ENCODE results near the gene FAIM. TPM values are rescaled to one million over a fixed set of nuclear protein-coding genes. Genes with fewer than 3 reads are reported as not detected.
"Not testable (repeated sequence)": the region's sequence is repeated elsewhere in the genome, so short reads cannot be mapped to it uniquely, and the experiment has no call there.

The FAIM gene
- polyA plus RNA-seq, 2 of the 4 experiments (the other 2 are of a cell fraction), result 13.7 to 20.8 TPM

GRCh38 chr3:138600100-138600745 is 8.3 kb upstream of the FAIM start:
- no peak for ATAC-seq
- H3K4me2 ChIP-seq, result no peak overlapping the region
- no peak for DNase-seq (ENCODE audit: low read depth in 1 of 2, low spot score in 1 of 2)
- no peak overlapping the region; a peak in 1 of 6 replicates for H3K27ac ChIP-seq
- ChIA-PET POLR2A (no interaction called here), CTCF (interaction anchor here (0.6 to 14.6 kb wide), 2 partner anchors 9 to 318 kb away, joined by 3 to 224 read pairs; no protein-coding TSS in a partner anchor)
- TF ChIP-seq FOSB (CRISPR knock-in tag; IDR thresholded peaks at IDR 0.05), result no peak
- TF ChIP-seq HEYL (CRISPR knock-in tag; IDR thresholded peaks at IDR 0.05), result no peak
- no peak for TF ChIP-seq ZC3H11A (IDR thresholded peaks at IDR 0.05)
- no peak for TF ChIP-seq HMGXB4 (CRISPR knock-in tag; IDR thresholded peaks at IDR 0.05; ENCODE audit: borderline replicate concordance)
- no peak overlapping the region for H3K4me3 ChIP-seq
- no peak for FAIRE-seq
- H3K4me1 ChIP-seq, result peaks cover 11% of the 10 kb centered on the region; the same call in 2 of the 3 replicates
- WGBS (ENCODE audit: missing lambda C conversion rate), result 67% methylated on average over 8 of the region's 8 CpGs
- 0 out of 3 replicates have a peak, but pooled peaks cover 2% of the 10 kb centered on the region for H3K9me3 ChIP-seq

DNA sequence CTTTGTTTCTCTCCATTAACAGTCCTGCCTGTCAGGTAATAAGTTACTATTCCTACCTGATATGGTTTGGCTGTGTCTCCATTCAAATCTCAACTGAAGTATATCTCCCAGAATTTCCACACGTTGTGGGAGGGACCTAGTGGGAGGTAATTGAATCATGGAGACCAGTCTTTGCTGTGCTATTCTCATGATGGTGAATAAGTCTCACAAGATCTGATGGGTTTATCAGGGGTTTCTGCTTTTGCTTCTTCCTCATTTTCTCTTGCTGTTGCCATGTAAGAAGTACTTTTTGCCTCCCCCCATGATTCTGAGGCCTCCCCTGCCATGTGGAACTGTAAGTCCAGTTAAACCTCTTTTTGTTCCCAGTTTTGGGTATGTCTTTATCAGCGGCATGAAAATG is 6.9 kb upstream of the FAIM start:
- H3K4me1 ChIP-seq, result peaks cover 11% of the 10 kb centered on the region; the same call in 2 of the 3 replicates
- ATAC-seq; DNase-seq (ENCODE audit: low read depth in 1 of 2, low spot score in 1 of 2); H3K27ac ChIP-seq; H3K4me3 ChIP-seq; FAIRE-seq; H3K9me3 ChIP-seq; CTCF ChIA-PET; H3K4me2 ChIP-seq; POLR2A ChIA-PET: not testable (repeated sequence)
- 55% methylated on average over 2 of the region's 2 CpGs for WGBS (ENCODE audit: missing lambda C conversion rate)

DNA sequence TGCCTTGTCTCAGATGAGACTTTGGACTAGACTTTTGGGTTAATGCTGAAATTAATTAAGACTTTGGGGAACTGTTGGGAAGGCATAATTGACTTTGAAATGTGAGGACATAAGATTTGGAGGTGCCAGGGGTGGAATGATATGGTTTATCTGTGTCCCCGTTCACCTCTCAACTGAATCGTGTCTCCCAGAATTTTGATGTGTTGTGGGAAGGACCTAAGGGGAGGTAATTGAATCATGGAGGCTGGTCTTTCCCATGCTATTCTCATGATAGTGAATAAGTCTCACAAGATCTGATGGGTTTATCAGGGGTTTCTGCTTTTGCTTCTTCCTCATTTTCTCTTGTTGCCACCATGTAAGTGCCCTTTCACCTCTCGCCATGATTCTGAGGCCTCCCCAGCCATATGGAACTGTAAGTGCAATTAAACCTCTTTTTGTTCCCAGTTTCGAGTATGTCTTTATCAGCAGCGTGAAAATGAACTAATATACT is 4.4 kb upstream of the FAIM start:
- DNase-seq (ENCODE audit: low read depth in 1 of 2, low spot score in 1 of 2); POLR2A ChIA-PET; H3K4me1 ChIP-seq; H3K4me3 ChIP-seq; ATAC-seq; H3K9me3 ChIP-seq; H3K27ac ChIP-seq; FAIRE-seq; H3K4me2 ChIP-seq: not testable (repeated sequence)
- CTCF ChIA-PET, result interaction anchor here (2.0 kb wide), 1 partner anchor 312 kb away, joined by 17 read pairs; no protein-coding TSS in a partner anchor
- WGBS (ENCODE audit: missing lambda C conversion rate), result 84% methylated on average over 5 of the region's 5 CpGs

DNA sequence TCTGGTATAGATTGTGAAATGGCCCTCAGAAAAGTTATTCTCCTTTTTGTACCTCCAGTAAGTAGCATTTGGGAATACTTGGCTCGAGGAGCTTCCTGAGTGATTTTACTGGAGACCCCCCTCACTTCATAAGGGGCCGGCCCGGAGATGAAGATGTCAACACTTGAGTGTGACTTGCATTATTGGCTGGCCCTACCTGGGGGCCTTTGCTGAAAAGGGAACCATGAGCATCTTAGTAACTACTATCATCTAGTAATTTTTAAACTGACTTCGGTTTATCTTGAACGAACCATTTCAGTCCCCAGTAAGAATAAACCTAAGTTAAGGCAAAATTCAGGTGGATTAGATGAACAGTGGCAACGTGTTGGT is 1.3 kb downstream of the FAIM start:
- POLR2A ChIA-PET, result interaction anchor here (1.0 kb wide), 1 partner anchor 16 kb away, joined by 8 read pairs; the partner anchor contains the start of gene CEP70
- ATAC-seq (no peak), FAIRE-seq (no peak)

GRCh38 chr3:138615462-138615861 is 6.9 kb downstream of the FAIM start:
- POLR2A ChIA-PET, result no interaction called here
- Histone ChIP-seq H3K27ac (no peak overlapping the region), H3K4me2 (no peak overlapping the region), H3K4me1 (no peaks in the 10 kb centered on the region), H3K4me3 (no peak overlapping the region), H3K9me3 (no peaks in the 10 kb centered on the region)
- FAIRE-seq (no peak), DNase-seq (ENCODE audit: low read depth in 1 of 2, low spot score in 1 of 2) (no peak), ATAC-seq (no peak)
- CTCF ChIA-PET, result no interaction called here
- WGBS (ENCODE audit: missing lambda C conversion rate), result 75% methylated on average over 1 of the region's 1 CpG
- TF ChIP-seq NR3C1 (IDR thresholded peaks at IDR 0.05), result no peak
- TF ChIP-seq JUN (IDR thresholded peaks at IDR 0.05), result no peak
- no peak for TF ChIP-seq JUNB (IDR thresholded peaks at IDR 0.05)
- TF ChIP-seq EHMT2 (IDR thresholded peaks at IDR 0.05; ENCODE audit: low read depth), result no peak
- no peak for TF ChIP-seq ZNF302 (CRISPR knock-in tag; IDR thresholded peaks at IDR 0.05)
- TF ChIP-seq, protein P1, sequence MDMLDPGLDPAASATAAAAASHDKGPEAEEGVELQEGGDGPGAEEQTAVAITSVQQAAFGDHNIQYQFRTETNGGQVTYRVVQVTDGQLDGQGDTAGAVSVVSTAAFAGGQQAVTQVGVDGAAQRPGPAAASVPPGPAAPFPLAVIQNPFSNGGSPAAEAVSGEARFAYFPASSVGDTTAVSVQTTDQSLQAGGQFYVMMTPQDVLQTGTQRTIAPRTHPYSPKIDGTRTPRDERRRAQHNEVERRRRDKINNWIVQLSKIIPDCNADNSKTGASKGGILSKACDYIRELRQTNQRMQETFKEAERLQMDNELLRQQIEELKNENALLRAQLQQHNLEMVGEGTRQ (IDR thresholded peaks at IDR 0.05), result no peak
- no peak for TF ChIP-seq ZSCAN20 (CRISPR knock-in tag; IDR thresholded peaks at IDR 0.05)
- TF ChIP-seq ESRRA (IDR thresholded peaks at IDR 0.05; ENCODE audit: borderline replicate concordance, low read length), result no peak
- TF ChIP-seq POLR2A (IDR thresholded peaks at IDR 0.05; ENCODE audit: low read length), result no peak
- no peak for TF ChIP-seq CBX2 (IDR thresholded peaks at IDR 0.05; ENCODE audit: borderline replicate concordance, low read depth)
- TF ChIP-seq MAZ (IDR thresholded peaks at IDR 0.05; ENCODE audit: borderline replicate concordance, low read depth, low read length), result no peak
- no peak for TF ChIP-seq RFX5 (IDR thresholded peaks at IDR 0.05)

More for the DNA sequence above, 1.3 kb downstream of the FAIM start:
- Histone ChIP-seq H3K9me3 (no peaks in the 10 kb centered on the region), H3K4me2 (peak overlapping the region; percentile 99), H3K27ac (peak overlapping the region; percentile 99 to 100), H3K4me1 (peaks cover 11% of the 10 kb centered on the region; the same call in 2 of the 3 replicates), H3K4me3 (peak overlapping the region; percentile 60)
- no peak for TF ChIP-seq CHD2 (IDR thresholded peaks at IDR 0.05; ENCODE audit: low read length, partially characterized antibody)
- no peak for TF ChIP-seq KDM5A (IDR thresholded peaks at IDR 0.05)
- no peak for TF ChIP-seq HDAC2 (IDR thresholded peaks at IDR 0.05)
- no peak for TF ChIP-seq EP300 (IDR thresholded peaks at IDR 0.05)
- DNase-seq (ENCODE audit: low read depth in 1 of 2, low spot score in 1 of 2), result no peak
- CTCF ChIA-PET, result interaction anchor here (0.6 to 1.5 kb wide), 2 partner anchors 306 to 326 kb away, joined by 3 to 10 read pairs; no protein-coding TSS in a partner anchor
- 87% methylated on average over 6 of the region's 6 CpGs for WGBS (ENCODE audit: missing lambda C conversion rate)
